GM18505 (cell line): Measurements from ENCODE around the gene MT1F.

Source experiments
- ATAC-seq: cut with Tn5 transposase; IDR thresholded peaks from one replicate; pipeline ENCODE4 v1.9.1; 2021; ENCODE audit not compliant: unreplicated experiment
- POLR2A ChIP-seq: IDR thresholded peaks from 4 replicates; pipeline ENCODE4 v1.6.1; 2011; ENCODE audit warnings: borderline replicate concordance; ENCODE audit not compliant: insufficient read depth, insufficient read length; ENCODE audit errors: extremely low read depth

The MT1F gene

GRCh38 chr16:56631832-56632155 lies 26.0 kb upstream of the MT1F start:
- no peak for TF ChIP-seq POLR2A
- no peak for ATAC-seq

GRCh38 chr16:56632156-56632847 lies 25.5 kb upstream of the MT1F start, which contains the start of gene MT1M:
MT1M (plus strand) TSS chr16:56632659; CDS start chr16:56632732, 73 bp downstream.
- no peak for TF ChIP-seq POLR2A
- ATAC-seq: no peak

DNA sequence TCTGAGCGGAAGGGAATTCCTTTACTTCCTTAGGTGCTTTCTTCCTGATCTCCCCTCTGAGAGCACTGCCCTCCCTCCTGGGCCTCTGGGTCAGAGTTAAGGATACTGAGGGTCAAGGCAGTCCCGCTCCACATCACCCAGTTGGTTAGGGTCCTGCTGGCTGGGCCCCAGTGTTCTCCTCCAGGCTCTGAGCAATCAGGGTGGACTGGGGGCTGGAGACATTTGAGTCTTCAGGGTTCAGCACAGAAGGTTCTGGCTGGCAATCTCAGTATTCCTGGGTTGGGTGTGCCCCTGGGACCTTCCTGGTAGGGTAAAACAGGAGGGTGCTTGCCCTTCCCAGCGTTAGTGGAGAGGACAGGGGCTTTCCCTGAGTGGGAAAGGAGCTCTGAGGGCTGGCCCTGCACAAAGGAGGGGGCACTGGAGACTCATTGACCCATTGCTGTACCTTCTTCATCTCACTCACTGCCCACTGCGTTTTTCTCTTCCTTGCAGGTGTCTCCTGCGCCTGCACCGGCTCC lies 24.9 kb upstream of the MT1F start:
- ATAC-seq: no peak
- TF ChIP-seq POLR2A: no peak

GRCh38 chr16:56633535-56633934 lies 24.2 kb upstream of the MT1F start:
- no peak for TF ChIP-seq POLR2A
- no peak for ATAC-seq

DNA sequence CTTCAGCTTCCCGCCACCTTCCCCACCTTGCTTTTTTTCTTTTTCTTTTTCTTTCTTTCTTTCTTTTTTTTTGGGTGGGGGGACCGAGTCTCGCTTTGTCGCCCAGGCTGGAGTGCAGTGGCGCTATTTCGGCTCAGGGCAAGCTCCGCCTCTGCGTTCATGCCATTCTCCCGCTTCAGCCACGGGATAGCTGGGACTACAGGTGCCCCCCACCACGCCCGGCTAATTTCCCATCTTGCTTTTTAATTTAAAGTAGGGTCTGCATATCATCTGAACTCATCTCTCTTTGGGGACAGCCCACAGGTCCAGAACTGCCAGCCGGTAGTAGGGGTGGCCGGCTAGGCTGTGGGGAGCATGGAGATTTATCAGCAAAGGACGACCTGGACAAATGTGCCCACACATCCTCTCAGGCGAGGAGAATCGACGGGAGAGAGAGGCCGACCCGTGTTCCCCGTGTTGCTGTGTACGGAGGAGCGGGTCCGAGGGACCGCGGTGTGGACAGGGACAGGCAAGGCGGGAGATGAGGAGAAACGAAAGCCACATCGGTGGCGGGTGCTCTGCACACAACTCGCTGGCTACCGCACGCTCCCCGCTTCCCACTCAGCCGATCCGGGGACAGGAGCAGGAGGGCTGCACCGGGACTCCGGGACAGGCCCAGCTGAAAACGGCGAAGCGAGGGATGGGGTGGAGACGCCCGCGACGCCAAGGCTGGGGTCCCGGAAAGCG lies 22.9 kb upstream of the MT1F start:
- no peak for ATAC-seq
- no peak for TF ChIP-seq POLR2A

DNA sequence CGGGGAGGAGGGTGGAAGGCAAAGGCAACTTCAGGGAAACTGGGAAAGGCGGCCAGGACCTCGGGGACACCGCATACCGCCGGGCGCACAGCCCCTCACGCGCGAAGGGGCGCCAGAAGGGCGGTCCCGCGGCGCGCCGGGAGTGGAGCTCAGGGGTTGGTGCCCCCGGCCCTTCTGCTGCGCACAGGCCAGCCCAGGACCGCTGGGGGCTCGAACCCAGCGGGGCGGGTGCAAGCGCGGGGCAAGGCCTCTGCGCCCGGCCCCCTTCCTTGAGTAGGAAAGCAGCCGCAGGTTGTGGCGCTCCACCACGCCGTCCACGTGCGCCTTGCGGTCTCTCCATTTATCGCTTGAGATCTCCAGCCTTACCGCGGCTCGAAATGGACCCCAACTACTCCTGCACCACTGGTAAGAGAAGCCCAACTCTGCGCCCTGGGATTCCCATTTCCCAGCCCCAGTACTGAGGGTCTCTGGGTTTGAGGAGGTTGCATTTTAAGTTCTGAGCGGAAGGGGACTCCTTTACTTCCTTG lies 22.3 kb upstream of the MT1F start:
- no peak for ATAC-seq
- no peak for TF ChIP-seq POLR2A

GRCh38 chr16:56636616-56637413 lies 20.9 kb upstream of the MT1F start:
- TF ChIP-seq POLR2A: no peak

GRCh38 chr16:56637814-56638750 lies 19.7 kb upstream of the MT1F start, which contains the start of gene MT1A:
MT1A (plus strand) TSS chr16:56638666; CDS start chr16:56638739, 73 bp downstream.
- ATAC-seq: no peak
- TF ChIP-seq POLR2A: no peak

More at GRCh38 chr16:56636616-56637413, 20.9 kb upstream of the MT1F start:
- no peak for ATAC-seq

DNA sequence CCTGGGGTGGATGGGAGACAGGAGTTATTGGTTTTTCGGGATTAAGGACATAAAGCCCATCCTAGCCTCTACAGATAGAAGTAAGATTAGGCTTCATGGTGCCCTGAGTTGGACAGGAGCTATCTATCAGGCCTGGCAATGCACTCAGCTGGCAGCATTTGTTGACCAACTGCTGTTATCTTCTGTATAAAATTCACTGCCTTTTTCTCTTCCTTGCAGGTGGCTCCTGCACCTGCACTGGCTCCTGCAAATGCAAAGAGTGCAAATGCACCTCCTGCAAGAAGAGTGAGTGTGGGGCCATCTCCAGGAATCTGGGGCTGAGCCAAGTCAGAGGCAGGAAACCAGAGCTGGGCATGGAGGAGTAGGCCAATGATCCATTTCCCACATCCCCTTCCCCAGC lies 18.7 kb upstream of the MT1F start:
- no peak for ATAC-seq
- TF ChIP-seq POLR2A: no peak

GRCh38 chr16:56640076-56640475 lies 17.7 kb upstream of the MT1F start:
- no peak for TF ChIP-seq POLR2A
- ATAC-seq: no peak

- ATAC-seq: no peak
- no peak for TF ChIP-seq POLR2A
Observed at GRCh38 chr16:56641166-56641565, 16.6 kb upstream of the MT1F start.
